Stimulated activated CD8-positive, alpha-beta memory T cell treated with anti-CD3 and anti-CD28 coated beads, Interleukin-12 subunit alpha, Interleukin-12 subunit beta, amount 100 ng/mL, for 4 hours (primary cell): Measurements from ENCODE around the gene DCDC2C.

Source experiments
- DNase-seq: peaks from one replicate; pipeline ENCODE4 v3.0.0-alpha.2; 2020; ENCODE audit warnings: low read depth

Gene DCDC2C

GRCh38 chr2:3709225-3709624, 5.8 kb downstream of the DCDC2C start:
- no peak for DNase-seq

- DNase-seq = no peak
These were observed 9.0 kb downstream of the DCDC2C start for GRCh38 chr2:3712424-3712823.

GRCh38 chr2:3712831-3713503, 9.6 kb downstream of the DCDC2C start:
- DNase-seq = no peak

- no peak for DNase-seq
These were observed 15.3 kb downstream of the DCDC2C start for GRCh38 chr2:3718679-3719078.

GRCh38 chr2:3725002-3725401, 21.6 kb downstream of the DCDC2C start:
- DNase-seq = no peak

GRCh38 chr2:3725458-3726250, 22.3 kb downstream of the DCDC2C start:
- no peak for DNase-seq

- no peak for DNase-seq
These were observed 23.1 kb downstream of the DCDC2C start for GRCh38 chr2:3726511-3726910.

- DNase-seq = no peak
These were observed 24.1 kb downstream of the DCDC2C start for GRCh38 chr2:3727397-3728045.

- DNase-seq = no peak
These were observed 25.0 kb downstream of the DCDC2C start for GRCh38 chr2:3728104-3729054.

- DNase-seq = no peak
These were observed 25.7 kb downstream of the DCDC2C start for GRCh38 chr2:3729055-3729448.

GRCh38 chr2:3729786-3730185, 26.4 kb downstream of the DCDC2C start:
- DNase-seq = no peak

- DNase-seq = no peak
These were observed 27.3 kb downstream of the DCDC2C start for GRCh38 chr2:3730646-3731045.

GRCh38 chr2:3731829-3732228, 28.5 kb downstream of the DCDC2C start:
- no peak for DNase-seq

GRCh38 chr2:3736112-3736511, 32.7 kb downstream of the DCDC2C start:
- DNase-seq = no peak

- DNase-seq = no peak
These were observed 33.8 kb downstream of the DCDC2C start for GRCh38 chr2:3737128-3737527.

- no peak for DNase-seq
These were observed 35.1 kb downstream of the DCDC2C start for GRCh38 chr2:3738454-3738853.

- no peak for DNase-seq
These were observed 35.9 kb downstream of the DCDC2C start for GRCh38 chr2:3739313-3739712.

GRCh38 chr2:3741396-3741795, 38.0 kb downstream of the DCDC2C start:
- DNase-seq = no peak

GRCh38 chr2:3741867-3742602, 38.7 kb downstream of the DCDC2C start:
- DNase-seq = no peak

GRCh38 chr2:3742743-3743508, 39.6 kb downstream of the DCDC2C start:
- no peak for DNase-seq
